Sigmoid colon (tissue), 4 donors: ENCODE results near the gene RIMBP3C.
"Not testable (repeated sequence)": the region's sequence is repeated elsewhere in the genome, so short reads cannot be mapped to it uniquely, and the experiment has no call there.

Experiments used
- CTCF ChIP-seq, 4 experiments: fragments of 450-650 bp in 3 of 4; fragments of 200-600 bp in 1 of 4; IDR thresholded peaks; one replicate each; pipeline ENCODE4 v1.5.1; 2016 to 2019; ENCODE audit warnings: antibody characterized with exemption in 4 of 4, mild to moderate bottlenecking in 3 of 4, moderate library complexity in 2 of 4
- EP300 ChIP-seq, 4 donors: sonication (generic); formaldehyde crosslinking; IDR thresholded peaks; one replicate each; pipeline ENCODE4 v1.6.1; 2017; ENCODE audit warnings: antibody characterized with exemption in 4 of 4
- POLR2A ChIP-seq, 2 donors: fragments of 450-650 bp; IDR thresholded peaks; one replicate each; pipeline ENCODE4 v1.6.1; 2016; ENCODE audit warnings: antibody characterized with exemption in 2 of 2, mild to moderate bottlenecking in 2 of 2, moderate library complexity in 2 of 2

GRCh38 chr22:21510397-21510796 lies 40.9 kb downstream of the RIMBP3C start:
- not testable (repeated sequence) for TF ChIP-seq CTCF, EP300, POLR2A (IDR thresholded peaks at IDR 0.05)
